ENCODE results near the gene SMLR1.

The SMLR1 gene

DNA sequence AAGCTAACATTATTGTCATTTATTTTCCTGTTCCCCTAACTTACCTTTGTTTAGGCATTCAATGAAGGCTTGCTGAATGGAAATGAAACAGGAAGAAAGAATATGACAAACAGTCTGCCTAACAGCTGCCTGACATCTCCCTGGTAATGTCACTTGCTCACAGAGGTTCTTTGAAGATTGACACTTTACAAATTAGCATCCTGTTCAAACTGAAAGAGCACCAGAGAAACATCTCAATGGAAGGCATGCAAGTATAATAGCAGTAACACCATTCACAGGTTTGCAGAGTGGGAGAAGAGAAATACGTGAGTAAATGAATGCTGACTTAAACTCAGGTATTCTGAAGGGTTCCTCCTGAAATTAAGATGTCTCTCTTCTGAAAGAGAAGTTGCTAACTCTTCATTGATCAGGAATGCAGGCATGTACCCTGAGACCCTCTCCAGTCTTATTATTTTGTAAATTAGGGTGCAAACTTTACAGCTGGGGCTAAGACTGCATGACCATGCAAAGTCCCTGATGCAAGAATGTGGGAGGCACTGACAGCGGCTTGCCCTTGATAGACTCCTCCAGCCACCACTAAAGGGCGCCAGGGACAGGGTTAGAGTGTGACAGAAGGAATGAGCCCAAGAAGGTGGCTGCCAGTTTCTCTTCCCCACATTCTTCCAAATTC is 1.3 kb upstream of the SMLR1 start:
- DNase-seq (ENCODE audit: low read depth in 2 of 2), result no peak

DNA sequence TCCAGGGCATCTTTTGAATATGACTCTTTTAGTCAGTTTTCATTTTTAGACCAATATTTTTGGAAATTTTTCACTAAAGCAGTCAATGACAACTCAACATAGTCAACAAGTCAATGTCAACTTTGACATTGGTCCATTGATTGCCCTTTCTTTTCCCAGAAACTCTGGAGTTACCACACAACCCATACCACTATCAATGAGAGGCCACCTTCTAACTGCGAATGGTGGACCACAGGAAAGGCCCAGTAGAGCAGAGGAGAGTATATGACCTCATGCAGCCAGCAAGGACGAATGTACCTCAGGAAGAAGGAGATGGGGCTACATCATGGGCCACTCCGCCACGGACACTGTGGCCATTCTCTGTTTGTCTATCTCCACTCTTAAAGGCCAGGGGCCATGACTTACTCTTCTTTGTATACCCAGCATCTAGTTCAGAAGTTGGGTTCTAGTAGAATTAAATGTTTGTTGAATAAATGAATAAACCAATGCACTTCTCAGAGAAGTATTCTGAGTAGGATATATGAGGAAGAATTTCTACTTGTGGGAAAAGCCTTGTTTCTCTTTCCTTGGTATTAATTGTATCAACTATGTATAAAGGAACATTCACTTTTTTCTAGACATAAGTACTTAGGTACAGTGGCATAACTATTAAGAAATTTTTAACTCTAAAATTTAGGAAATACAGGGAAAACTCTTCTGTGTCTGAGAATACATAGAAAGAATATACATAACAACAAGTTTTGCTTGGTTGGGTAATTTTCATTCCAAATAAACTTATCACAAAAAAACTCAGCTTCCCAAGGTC is 562 bp upstream of the SMLR1 start:
- DNase-seq (ENCODE audit: low read depth in 2 of 2), result no peak

DNA sequence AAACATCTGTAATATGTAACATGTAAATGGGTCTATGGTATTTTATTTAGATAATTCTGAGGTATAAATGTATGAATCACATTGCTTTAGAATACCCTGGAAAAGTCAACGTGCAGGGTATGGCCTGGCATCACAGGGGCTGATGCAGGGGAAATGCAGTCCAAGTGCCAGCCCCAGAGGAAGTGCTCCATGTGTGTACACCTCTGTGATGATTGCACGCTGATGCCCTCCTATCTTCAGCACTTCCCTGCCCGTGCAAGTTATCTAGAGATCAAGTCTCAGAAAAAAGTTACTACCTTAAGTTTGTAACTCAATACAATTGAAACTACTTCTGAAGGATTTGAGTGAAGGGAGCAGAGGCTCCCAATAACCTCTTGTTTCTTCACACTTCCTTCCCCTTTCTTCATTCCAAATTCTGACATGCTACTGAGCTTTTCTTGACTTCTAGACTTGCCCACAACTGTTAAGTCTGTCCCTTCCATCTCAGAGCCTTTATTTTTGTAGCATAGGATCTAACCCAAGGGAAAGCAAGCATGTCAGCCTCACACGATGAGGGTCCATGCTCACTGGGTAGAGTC is 2.2 kb downstream of the SMLR1 start:
- DNase-seq (ENCODE audit: low read depth in 2 of 2), result no peak

DNA sequence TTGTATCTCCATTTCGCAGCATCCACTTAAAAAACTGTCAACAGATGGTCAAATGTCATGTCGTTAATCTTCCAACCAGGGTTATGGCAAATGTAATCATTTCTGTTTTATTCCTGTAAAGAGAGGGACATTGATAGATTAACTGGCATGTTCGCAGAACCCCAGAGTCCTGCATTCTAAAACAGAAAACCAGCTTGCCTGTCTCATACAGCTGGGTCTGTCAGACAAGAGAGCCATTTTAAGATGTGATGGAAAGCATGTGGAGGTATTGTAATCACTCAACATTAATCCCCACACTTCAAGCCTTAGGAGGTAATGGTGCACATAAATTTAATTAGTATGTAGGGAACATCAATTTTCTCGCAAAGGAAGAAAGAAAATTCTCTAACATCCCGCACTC is 4.4 kb downstream of the SMLR1 start:
- no peak for DNase-seq (ENCODE audit: low read depth in 2 of 2)

GRCh38 chr6:130833569-130833968 is 6.4 kb downstream of the SMLR1 start:
- DNase-seq (ENCODE audit: low read depth in 2 of 2), result no peak

GRCh38 chr6:130834482-130835251 is 7.5 kb downstream of the SMLR1 start:
- no peak for DNase-seq (ENCODE audit: low read depth in 2 of 2)

DNA sequence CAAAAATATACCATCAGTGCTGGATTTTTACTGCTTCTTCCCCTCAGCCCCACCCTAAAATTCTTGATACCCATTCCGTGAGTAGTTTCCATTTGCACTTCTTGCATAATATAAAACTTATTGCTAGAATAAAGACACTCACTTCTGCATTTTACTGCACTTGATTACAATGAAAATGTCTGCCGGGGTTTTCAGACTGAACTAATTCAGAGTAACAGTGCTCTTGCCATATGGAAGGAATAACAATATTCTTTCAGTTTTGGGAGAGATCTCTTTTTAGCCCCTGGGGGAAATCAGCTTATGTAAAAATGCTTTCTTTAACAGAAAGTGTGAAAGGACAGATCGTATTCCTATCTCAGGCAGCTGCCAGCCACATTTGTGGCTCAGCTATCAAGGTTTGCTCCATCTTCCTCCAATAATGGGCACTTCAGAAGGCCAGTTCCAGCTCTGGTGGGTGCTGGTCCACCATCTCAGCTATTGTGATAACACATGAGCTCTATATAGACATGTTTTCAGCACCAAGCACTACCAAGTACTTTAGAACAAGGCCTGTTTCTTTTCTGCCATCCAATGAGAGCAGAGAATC is 8.9 kb downstream of the SMLR1 start:
- no peak for DNase-seq (ENCODE audit: low read depth in 2 of 2)

GRCh38 chr6:130837067-130837466 is 9.9 kb downstream of the SMLR1 start:
- DNase-seq (ENCODE audit: low read depth in 2 of 2), result no peak

DNA sequence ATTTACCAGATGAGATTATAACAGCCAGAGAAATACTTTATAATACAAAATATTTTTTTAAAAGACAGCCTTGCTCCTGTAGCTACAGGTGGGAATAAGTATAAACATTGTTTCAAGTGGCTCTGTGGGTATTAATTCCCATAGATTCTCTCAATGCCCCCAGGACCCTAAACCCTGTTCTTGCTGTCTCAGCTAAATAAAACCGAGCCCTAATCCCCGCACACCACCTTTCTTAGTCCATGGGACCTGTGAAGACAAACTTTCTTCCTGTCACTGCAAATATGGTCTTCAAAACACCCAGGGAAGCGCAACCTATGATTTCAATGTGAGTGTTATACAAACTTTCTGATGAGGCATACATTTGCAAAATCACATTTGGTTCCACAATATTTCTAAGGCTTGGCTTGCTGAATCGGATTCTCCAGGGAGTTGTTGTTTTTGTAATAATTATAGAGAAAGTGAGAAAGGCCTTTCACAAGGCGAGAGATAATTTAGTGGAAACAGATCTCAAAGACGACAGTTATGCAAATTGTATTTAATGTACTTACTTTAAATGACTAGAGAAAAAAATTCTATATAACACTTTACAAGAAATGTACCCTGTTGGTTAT is 11.1 kb downstream of the SMLR1 start:
- DNase-seq (ENCODE audit: low read depth in 2 of 2), result no peak

- DNase-seq (ENCODE audit: low read depth in 2 of 2), result no peak
These were observed 11.7 kb downstream of the SMLR1 start for GRCh38 chr6:130838951-130839350.

GRCh38 chr6:130839379-130839778 is 12.2 kb downstream of the SMLR1 start:
- DNase-seq (ENCODE audit: low read depth in 2 of 2), result no peak

DNA sequence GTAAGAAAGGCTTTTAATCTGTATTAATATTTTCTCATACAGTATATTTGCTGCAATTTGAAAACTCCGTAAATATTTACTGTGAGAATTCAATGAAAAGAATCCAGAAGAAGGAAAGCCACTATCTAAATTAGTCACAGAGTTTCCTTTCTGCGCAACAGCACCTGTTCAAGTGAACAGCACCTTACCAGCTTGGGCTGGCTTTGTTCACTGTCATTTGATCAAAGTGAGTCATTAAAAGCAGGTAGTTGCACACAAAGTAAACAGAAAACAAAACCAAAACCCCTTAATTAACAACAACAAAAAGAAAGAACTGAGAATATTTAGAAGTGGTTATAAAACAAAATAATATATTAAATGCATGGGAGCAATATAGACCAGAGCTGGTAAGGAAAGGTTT is 12.8 kb downstream of the SMLR1 start:
- DNase-seq (ENCODE audit: low read depth in 2 of 2), result no peak

GRCh38 chr6:130841128-130841728 is 14.0 kb downstream of the SMLR1 start:
- no peak for DNase-seq (ENCODE audit: low read depth in 2 of 2)

- no peak for DNase-seq (ENCODE audit: low read depth in 2 of 2)
These were observed 16.5 kb downstream of the SMLR1 start for GRCh38 chr6:130843575-130844320.

DNA sequence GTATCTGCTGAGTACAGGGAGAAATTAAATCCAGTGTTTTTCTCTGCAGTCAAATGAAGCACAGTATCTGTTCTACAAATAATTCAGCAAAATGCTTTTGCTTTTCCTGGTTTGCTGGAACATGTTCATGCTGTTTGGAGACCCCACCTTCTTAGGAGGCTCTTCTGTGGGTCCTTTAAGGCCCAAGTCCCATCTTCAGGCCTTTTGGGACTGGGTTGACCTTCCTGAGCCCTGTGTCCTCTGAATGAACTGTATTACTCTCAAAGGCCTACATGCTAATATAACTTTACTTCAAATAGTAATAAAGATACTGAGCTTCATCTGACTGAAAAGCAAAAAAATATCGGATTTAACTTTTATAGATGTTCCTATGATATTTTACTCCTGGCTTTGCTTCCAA is 19.3 kb downstream of the SMLR1 start:
- no peak for DNase-seq (ENCODE audit: low read depth in 2 of 2)

GRCh38 chr6:130847001-130847910 is 20.1 kb downstream of the SMLR1 start:
- no peak for DNase-seq (ENCODE audit: low read depth in 2 of 2)

- peak; percentile 4 to 6 for DNase-seq (ENCODE audit: low read depth in 2 of 2)
These were observed 21.7 kb downstream of the SMLR1 start for GRCh38 chr6:130848945-130849344.

DNA sequence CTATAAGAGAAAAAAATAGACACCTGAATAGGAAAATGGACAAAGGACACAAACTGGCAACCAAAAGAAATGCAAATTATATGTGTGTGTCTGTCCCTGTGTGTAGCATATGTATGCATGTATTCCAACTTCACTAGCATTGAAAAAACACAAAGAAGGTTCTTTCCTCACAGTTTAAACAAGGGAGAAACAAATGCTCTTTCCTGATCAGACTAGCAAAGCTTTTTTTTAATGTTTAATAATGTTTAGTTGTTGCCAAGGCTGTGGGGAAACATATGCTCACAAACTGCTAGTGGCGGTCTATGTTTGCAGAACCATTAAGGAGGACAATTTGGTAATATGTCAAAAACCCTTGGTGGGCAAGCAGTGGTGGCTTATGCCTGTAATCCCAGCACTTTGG is 22.4 kb downstream of the SMLR1 start:
- no peak for DNase-seq (ENCODE audit: low read depth in 2 of 2)

GRCh38 chr6:130851026-130851425 is 23.8 kb downstream of the SMLR1 start:
- DNase-seq (ENCODE audit: low read depth in 2 of 2), result no peak

All from stimulated activated CD4-positive, alpha-beta T cell treated with anti-CD3 and anti-CD28 coated beads, Interleukin-15, amount 100 ng/mL, for 48 hours (primary cell).